HepG2 (cell line): ENCODE results near the gene P2RY11. TPM values are rescaled to one million over a fixed set of nuclear protein-coding genes. Genes with fewer than 3 reads are reported as not detected.

ENCODE experiments used
- ATAC-seq: fragments of 200-7000 bp; cut with Tn5 transposase; 3 replicates; pipeline ENCODE4 v1.9.1; 2020; ENCODE audit warnings: mild to moderate bottlenecking, moderate library complexity
- BruUV-seq: library from RNA; stranded (reverse); fragments of 400-500 nt; replicated peaks from 2 replicates; lab custom pipeline; 2021; lab: Mats Ljungman, UMichigan
- CTCF ChIA-PET: fragments of 300-600 bp; formaldehyde crosslinking; extraction: SDS; loops from one replicate; lab custom pipeline; 2021; ENCODE audit warnings: low total read pairs, inconsistent platforms, low intra/inter-chr PET ratio; lab: Yijun Ruan, JAX
- POLR2A ChIA-PET: fragments of 350-600 bp; sonication (Branson Sonifier 250); formaldehyde crosslinking; loops from one replicate; lab custom pipeline; 2020; ENCODE audit warnings: antibody characterized with exemption, inconsistent platforms; lab: Yijun Ruan, JAX
- DNase-seq: peaks from one replicate; pipeline ENCODE4 v3.0.0-alpha.2; 2015; ENCODE audit warnings: low spot score
- FAIRE-seq: peaks from 3 replicates; lab custom pipeline; 2011; peaks lifted over from hg19 to GRCh38; lab: Jason Lieb, UNC
- H2AFZ ChIP-seq: one replicate; pipeline ENCODE4 v1.6.1; 2011; ENCODE audit warnings: low read length, inconsistent platforms
- H3K27ac ChIP-seq: fragments of 300-600 bp; 3 replicates; pipeline ENCODE4 v1.8.0; 2011; ENCODE audit warnings: mixed run types, mild to moderate bottlenecking, mixed read lengths, low read length, inconsistent platforms; ENCODE audit not compliant: insufficient read depth; ENCODE audit errors: extremely low read length
- H3K27me3 ChIP-seq, 2 experiments: fragments of 200-600 bp in 1 of 2; 2 replicates in 1 of 2; 3 replicates in 1 of 2; pipeline versions ENCODE4 v1.6.0 to v1.8.0; 2011; ENCODE audit warnings: low read length in 2 of 2, mild to moderate bottlenecking in 2 of 2, moderate library complexity in 2 of 2, inconsistent platforms in 1 of 2; ENCODE audit not compliant: insufficient read depth in 2 of 2, control insufficient read depth in 1 of 2
- H3K36me3 ChIP-seq, 2 experiments: fragments of 200-600 bp in 1 of 2; replicated peaks in 1 of 2; 2 replicates in 1 of 2; 3 replicates in 1 of 2; pipeline versions ENCODE4 v1.5.1 to v1.8.0; 2011; ENCODE audit warnings: low read length in 2 of 2, inconsistent platforms in 1 of 2; ENCODE audit not compliant: insufficient read depth in 2 of 2, control insufficient read depth in 1 of 2
- H3K4me1 ChIP-seq: 2 replicates; pipeline ENCODE4 v1.5.1; 2012; ENCODE audit warnings: low read length, inconsistent platforms; ENCODE audit not compliant: insufficient read depth
- H3K4me2 ChIP-seq: 2 replicates; pipeline ENCODE4 v1.6.0; 2011; ENCODE audit warnings: low read depth, low read length, inconsistent platforms
- H3K4me3 ChIP-seq, 3 experiments: fragments of 200-600 bp in 1 of 3; sonication (generic), shearing (Covaris generic) in 1 of 3; replicated peaks in 1 of 3; 2 replicates each; pipeline ENCODE4 v1.5.1; 2011 to 2016; ENCODE audit warnings: low read length in 3 of 3, inconsistent platforms in 2 of 3, low read depth in 2 of 3, mild to moderate bottlenecking in 2 of 3, control low read depth in 1 of 3, mixed read lengths in 1 of 3; ENCODE audit not compliant: insufficient read depth in 1 of 3
- H3K79me2 ChIP-seq: one replicate; pipeline ENCODE4 v1.6.1; 2011; ENCODE audit warnings: low read length, inconsistent platforms; ENCODE audit not compliant: insufficient read depth
- H3K9ac ChIP-seq: 2 replicates; pipeline ENCODE4 v1.6.0; 2011; ENCODE audit warnings: mild to moderate bottlenecking, low read depth, low read length, inconsistent platforms; ENCODE audit not compliant: insufficient read depth
- H3K9me3 ChIP-seq: 2 replicates; pipeline ENCODE4 v1.5.1; 2012; ENCODE audit warnings: mild to moderate bottlenecking, low read length
- H4K20me1 ChIP-seq: 2 replicates; pipeline ENCODE4 v1.6.0; 2011; ENCODE audit warnings: inconsistent platforms, mild to moderate bottlenecking, low read length, moderate library complexity; ENCODE audit not compliant: insufficient read depth
- CHD4 ChIP-seq: fragments of 200-600 bp; sonication (generic); IDR thresholded peaks from 2 replicates; pipeline ENCODE4 v1.7.0; 2017; ENCODE audit warnings: mild to moderate bottlenecking, low read length, borderline replicate concordance
- FOXK1 ChIP-seq: sonication (generic); formaldehyde crosslinking; IDR thresholded peaks from 2 replicates; pipeline ENCODE4 v1.4.0; 2020; ENCODE audit warnings: low read depth, missing genetic modification reagents, borderline replicate concordance
- HDAC2 ChIP-seq: sonication (generic); formaldehyde crosslinking; IDR thresholded peaks from 2 replicates; pipeline ENCODE4 v1.4.0; 2020; ENCODE audit warnings: missing genetic modification reagents
- MYPOP ChIP-seq: sonication (generic); formaldehyde crosslinking; IDR thresholded peaks from 2 replicates; pipeline ENCODE4 v1.8.1; 2023; ENCODE audit warnings: mild to moderate bottlenecking, moderate library complexity, missing genetic modification reagents
- NCOA5 ChIP-seq: sonication (generic); formaldehyde crosslinking; IDR thresholded peaks from 2 replicates; pipeline ENCODE4 v1.4.0; 2020; ENCODE audit warnings: missing genetic modification reagents
- ZFP41 ChIP-seq: sonication (generic); formaldehyde crosslinking; IDR thresholded peaks from 2 replicates; pipeline ENCODE4 v1.4.0; 2020; ENCODE audit warnings: mild to moderate bottlenecking, missing genetic modification reagents, borderline replicate concordance
- ZFX ChIP-seq: sonication (generic); formaldehyde crosslinking; IDR thresholded peaks from 2 replicates; pipeline ENCODE4 v1.4.0; 2020; ENCODE audit warnings: mild to moderate bottlenecking, low read depth, missing genetic modification reagents, moderate library complexity
- ZHX2 ChIP-seq, 2 experiments: sonication (generic) in 1 of 2; formaldehyde crosslinking in 1 of 2; IDR thresholded peaks; 2 replicates each; pipeline versions ENCODE4 v1.6.1 to v1.9.0; 2014 to 2022; ENCODE audit warnings: antibody characterized with exemption in 1 of 2, borderline replicate concordance in 1 of 2, inconsistent platforms in 1 of 2, low read depth in 1 of 2, missing genetic modification reagents in 1 of 2
- ZIK1 ChIP-seq: sonication (generic); formaldehyde crosslinking; IDR thresholded peaks from 2 replicates; pipeline ENCODE4 v1.5.0; 2020; ENCODE audit warnings: mild to moderate bottlenecking, low read depth, missing genetic modification reagents, borderline replicate concordance
- ZNF282 ChIP-seq: fragments of 450-650 bp; IDR thresholded peaks from 2 replicates; pipeline ENCODE4 v1.6.1; 2018; ENCODE audit not compliant: partially characterized antibody
- ZNF510 ChIP-seq: sonication (generic); formaldehyde crosslinking; IDR thresholded peaks from 2 replicates; pipeline ENCODE4 v1.4.0; 2020; ENCODE audit warnings: low read depth, mild to moderate bottlenecking, missing genetic modification reagents
- ZNF775 ChIP-seq: sonication (generic); formaldehyde crosslinking; IDR thresholded peaks from 2 replicates; pipeline ENCODE4 v1.4.0; 2020; ENCODE audit warnings: missing genetic modification reagents, mild to moderate bottlenecking, moderate library complexity, borderline replicate concordance
- ZSCAN30 ChIP-seq: sonication (generic); formaldehyde crosslinking; IDR thresholded peaks from 2 replicates; pipeline ENCODE4 v1.5.0; 2020; ENCODE audit warnings: mild to moderate bottlenecking, missing genetic modification reagents
- WGBS: methylation state at CpG from one replicate; pipeline ENCODE4 v1.1.6; 2017; ENCODE audit warnings: low lambda C conversion rate; 5-methylcytosine and 5-hydroxymethylcytosine counted together
- in situ Hi-C: cut with HindIII; loops from 2 replicates; pipeline ENCODE4 v1.10.0; 2017; ENCODE audit warnings: low pct_unique_long_range_greater_than_20kb; ENCODE audit not compliant: extremely low pct_ligation_motif_present
- intact Hi-C: fragments of 100-400 bp; cut with micrococcal nuclease; formaldehyde crosslinking; loops from one replicate; pipeline ENCODE4 v1.10.0; 2022; ENCODE audit not compliant: unreplicated experiment
- polyA plus RNA-seq, 8 experiments: library from polyadenylated mRNA; depleted of rRNA in 3 of 8; stranded (reverse) in 7 of 8; unstranded in 1 of 8; fragments of >200 nt; fragmentation: Illumina TruSeq in 4 of 8; extraction: Trizol in 4 of 8; gene quantifications; 2 replicates each; pipeline versions ENCODE4 v1.2.1 to v1.2.3, GENCODE V29; 2011 to 2016; ENCODE audit warnings: low read depth in 4 of 8, missing spikeins in 1 of 8, mixed read lengths in 1 of 8; ENCODE audit not compliant: insufficient read depth in 1 of 8
- total RNA-seq, 5 experiments: library from RNA; depleted of rRNA; stranded (reverse); fragments of >200 nt; fragmentation: Illumina TruSeq; extraction: Trizol; gene quantifications; 2 replicates each; pipeline ENCODE4 v1.2.3, GENCODE V29; 2016; ENCODE audit warnings: low read depth in 1 of 5

P2RY11 gene
- total and polyA plus RNA-seq, 2 of the 13 experiments (the other 11 are each of a cell fraction or from before 2014, with no cell fraction given): 4.0 to 7.8 TPM

GRCh38 chr19:10159610-10160009 lies 48.1 kb downstream of the P2RY11 start:
- no peak overlapping the region for H3K9ac ChIP-seq
- no peaks in the 10 kb centered on the region for H3K79me2 ChIP-seq
- FAIRE-seq (no peak), DNase-seq (no peak), ATAC-seq (no peak)
- H3K4me3 ChIP-seq: no peak overlapping the region
- no TSS peak for BruUV-seq
- ChIA-PET CTCF (no interaction called here), POLR2A (no interaction called here)
- in situ Hi-C loops: no loop called here
- no peak overlapping the region for H3K4me2 ChIP-seq
- no peak for TF ChIP-seq ZNF282
- TF ChIP-seq CHD4: no peak
- TF ChIP-seq ZHX2 (IDR thresholded peaks at IDR 0.05; ENCODE audit: low read depth): no peak
- TF ChIP-seq ZHX2 (CRISPR knock-in tag; IDR thresholded peaks at IDR 0.05; ENCODE audit: borderline replicate concordance): no peak
- no peak for TF ChIP-seq ZSCAN30 (CRISPR knock-in tag)
- no peak for TF ChIP-seq ZFX (CRISPR knock-in tag)
- no peak for TF ChIP-seq ZFP41
- TF ChIP-seq NCOA5 (CRISPR knock-in tag): no peak
- no peak for TF ChIP-seq ZIK1 (CRISPR knock-in tag)
- TF ChIP-seq ZNF510 (CRISPR knock-in tag): no peak
- TF ChIP-seq MYPOP (CRISPR knock-in tag): no peak
- no peak for TF ChIP-seq HDAC2 (CRISPR knock-in tag)
- no peak for TF ChIP-seq ZNF775 (CRISPR knock-in tag)
- TF ChIP-seq FOXK1 (CRISPR knock-in tag): no peak
- WGBS: 99% methylated on average over 11 of the region's 16 CpGs
- intact Hi-C loops: no loop called here
- no peaks in the 10 kb centered on the region for H3K4me1 ChIP-seq
- no peaks in the 10 kb centered on the region for H3K27me3 ChIP-seq
- peaks cover 40 to 85% of the 10 kb centered on the region in 2 experiments for H3K36me3 ChIP-seq
- H2AFZ ChIP-seq: no peak overlapping the region
- no peak overlapping the region for H3K27ac ChIP-seq
- no peaks in the 10 kb centered on the region for H4K20me1 ChIP-seq
- no peaks in the 10 kb centered on the region for H3K9me3 ChIP-seq
